Measurements from ENCODE around the gene TMEM212. TPM values are rescaled to one million over a fixed set of nuclear protein-coding genes. Genes with fewer than 3 reads are reported as not detected.

The TMEM212 gene
- total RNA-seq, result not detected in 2 replicates
- long read RNA-seq, result 0 reads

DNA sequence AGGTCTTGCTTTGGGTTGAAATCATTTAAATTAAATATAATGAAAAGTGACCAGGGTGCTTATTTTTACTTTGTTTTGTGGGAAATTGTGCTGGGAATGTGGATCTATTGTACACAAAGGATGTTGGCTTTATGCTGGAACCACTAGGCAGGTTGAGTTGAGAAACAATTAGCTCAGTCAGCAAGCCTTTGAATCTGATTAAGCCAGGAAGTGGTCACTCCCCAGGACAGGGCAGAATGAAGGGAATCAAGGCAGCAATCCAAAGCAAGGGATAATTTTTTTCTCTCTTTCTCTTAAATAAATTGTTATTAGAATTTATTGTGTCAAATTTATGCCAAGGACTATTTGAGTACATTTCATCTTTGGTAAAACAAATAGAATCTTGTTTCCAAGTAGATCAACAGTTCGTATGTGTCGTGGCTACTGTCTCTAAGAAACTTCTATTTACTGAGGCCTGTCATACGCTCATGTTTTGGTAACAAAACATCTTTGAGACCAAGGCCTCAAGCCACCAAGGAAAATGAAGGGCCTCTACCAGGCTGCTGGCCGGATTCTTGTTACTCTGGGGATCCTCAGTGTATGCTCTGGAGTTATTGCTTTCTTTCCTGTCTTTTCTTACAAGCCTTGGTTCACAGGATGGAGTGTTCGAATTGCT, at the start of gene TMEM212:
TMEM212 (plus strand) TSS at position 486 of the 655 bp plus-strand sequence; CDS start at position 521, 35 bp downstream.
- no peak within 1 kb of the TSS for H3K27ac Mint-ChIP-seq

GRCh38 chr3:171796625-171797264, 46.4 kb upstream of the TMEM212 start:
- no peak for TF ChIP-seq CTCF (IDR thresholded peaks at IDR 0.05; ENCODE audit: unreplicated experiment)
- no peak overlapping the region for H3K4me3 Mint-ChIP-seq (ENCODE audit: low read depth)

More for the DNA sequence above, at the start of gene TMEM212:
- H3K4me3 Mint-ChIP-seq (ENCODE audit: low read depth), result no peak within 1 kb of the TSS
- no peaks in the 10 kb centered on the region for H3K36me3 Mint-ChIP-seq (ENCODE audit: insufficient read depth)
- TF ChIP-seq CTCF (IDR thresholded peaks at IDR 0.05; ENCODE audit: unreplicated experiment), result no peak
- peaks cover 6% of the 10 kb centered on the region for H3K9me3 Mint-ChIP-seq (ENCODE audit: low read depth)
- H3K4me1 Mint-ChIP-seq (ENCODE audit: low read depth), result peaks cover 37% of the 10 kb centered on the region
- DNase-seq (ENCODE audit: low spot score, unreplicated experiment), result no peak
- no peaks in the 10 kb centered on the region for H3K27me3 Mint-ChIP-seq

DNA sequence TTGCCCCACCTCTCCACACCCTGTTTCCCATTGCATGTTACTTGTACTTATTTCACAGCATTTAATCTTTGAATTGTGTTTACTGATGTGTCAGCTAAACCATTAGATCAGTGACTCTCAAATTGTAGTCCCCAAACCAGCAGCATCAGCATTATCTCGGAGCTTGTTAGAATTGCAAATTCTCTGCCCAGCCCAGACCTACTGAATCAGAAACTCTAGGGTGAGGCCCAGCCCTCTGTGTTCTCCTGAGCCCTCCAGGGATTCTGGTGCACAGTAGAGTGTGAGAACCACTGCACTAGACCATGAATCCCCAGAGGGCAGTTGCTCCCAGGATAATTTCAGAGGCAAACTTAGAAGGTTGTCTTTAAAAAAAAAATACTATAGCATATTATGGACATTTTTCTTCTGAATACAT, 45.9 kb upstream of the TMEM212 start:
- no peaks in the 10 kb centered on the region for H3K27me3 Mint-ChIP-seq
- no peak overlapping the region for H3K27ac Mint-ChIP-seq
- H3K4me3 Mint-ChIP-seq (ENCODE audit: low read depth), result no peak overlapping the region
- no peak for DNase-seq (ENCODE audit: low spot score, unreplicated experiment)
- H3K36me3 Mint-ChIP-seq (ENCODE audit: insufficient read depth), result peaks cover 2% of the 10 kb centered on the region
- no peaks in the 10 kb centered on the region for H3K9me3 Mint-ChIP-seq (ENCODE audit: low read depth)
- peaks cover 15% of the 10 kb centered on the region for H3K4me1 Mint-ChIP-seq (ENCODE audit: low read depth)
- no peak for TF ChIP-seq CTCF (IDR thresholded peaks at IDR 0.05; ENCODE audit: unreplicated experiment)

More at GRCh38 chr3:171796625-171797264, 46.4 kb upstream of the TMEM212 start:
- peaks cover 2% of the 10 kb centered on the region for H3K36me3 Mint-ChIP-seq (ENCODE audit: insufficient read depth)
- H3K4me1 Mint-ChIP-seq (ENCODE audit: low read depth), result peaks cover 15% of the 10 kb centered on the region
- no peaks in the 10 kb centered on the region for H3K9me3 Mint-ChIP-seq (ENCODE audit: low read depth)
- no peaks in the 10 kb centered on the region for H3K27me3 Mint-ChIP-seq
- DNase-seq (ENCODE audit: low spot score, unreplicated experiment), result no peak
- no peak overlapping the region for H3K27ac Mint-ChIP-seq

DNA sequence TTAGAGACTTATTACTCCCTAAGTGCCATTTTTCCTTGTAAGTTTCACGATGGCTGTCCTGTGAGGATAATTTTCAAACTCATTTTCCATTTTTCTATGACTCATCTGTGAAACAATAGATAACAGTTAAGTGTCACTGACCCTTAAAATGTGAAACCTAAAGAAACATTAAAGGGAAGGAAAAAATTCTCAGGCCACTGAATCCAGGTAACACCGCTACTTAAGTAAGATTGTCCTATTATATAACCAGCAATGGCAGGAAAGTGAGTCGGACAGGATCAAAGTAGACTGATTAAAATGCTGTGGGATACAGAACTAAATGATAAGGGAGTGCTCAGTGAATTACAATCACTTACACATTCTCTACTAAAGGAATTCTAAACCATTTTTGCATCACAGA, 45.3 kb upstream of the TMEM212 start:
- Mint-ChIP-seq H3K4me1 (ENCODE audit: low read depth) (peaks cover 21% of the 10 kb centered on the region), H3K4me3 (ENCODE audit: low read depth) (no peak overlapping the region), H3K36me3 (ENCODE audit: insufficient read depth) (peaks cover 6% of the 10 kb centered on the region), H3K27ac (no peak overlapping the region), H3K27me3 (no peaks in the 10 kb centered on the region), H3K9me3 (ENCODE audit: low read depth) (no peaks in the 10 kb centered on the region)
- no peak for TF ChIP-seq CTCF (IDR thresholded peaks at IDR 0.05; ENCODE audit: unreplicated experiment)
- DNase-seq (ENCODE audit: low spot score, unreplicated experiment), result no peak

DNA sequence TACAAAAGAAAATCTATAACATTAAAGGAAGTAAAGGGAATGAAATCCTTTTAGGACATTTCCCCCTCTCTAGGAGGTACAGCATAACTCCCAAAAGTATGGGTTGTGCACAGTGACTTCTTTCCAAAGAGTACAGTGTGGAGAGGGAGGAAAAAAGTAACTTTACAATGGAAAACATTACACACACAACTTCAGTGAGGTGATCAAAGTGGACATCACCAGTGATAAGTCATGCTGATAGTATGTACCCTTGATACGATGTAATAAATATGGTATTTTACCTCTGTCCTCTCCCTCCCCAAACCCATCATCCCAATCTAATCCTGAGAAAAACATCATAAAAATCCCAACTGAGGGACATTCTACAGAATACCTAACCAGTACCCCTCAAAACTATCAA, 43.6 kb upstream of the TMEM212 start:
- no peak for TF ChIP-seq CTCF (IDR thresholded peaks at IDR 0.05; ENCODE audit: unreplicated experiment)
- Mint-ChIP-seq H3K27ac (no peak overlapping the region), H3K9me3 (ENCODE audit: low read depth) (peaks cover 5% of the 10 kb centered on the region), H3K4me1 (ENCODE audit: low read depth) (peaks cover 28% of the 10 kb centered on the region), H3K4me3 (ENCODE audit: low read depth) (no peak overlapping the region), H3K36me3 (ENCODE audit: insufficient read depth) (peaks cover 9% of the 10 kb centered on the region), H3K27me3 (no peaks in the 10 kb centered on the region)
- no peak for DNase-seq (ENCODE audit: low spot score, unreplicated experiment)

Measured in progenitor cell of endocrine pancreas (in vitro differentiated cells).